NCI-H774 (cell line): ENCODE measurements around the gene ITGA2B.
A peak's percentile ranks its signal among the peaks of the same experiment; 100 is the strongest.
"Not testable (repeated sequence)": the region's sequence is repeated elsewhere in the genome, so short reads cannot be mapped to it uniquely, and the experiment has no call there.

Experiments
- DNase-seq: peaks from one replicate; lab custom pipeline; 2025; lab: John Stamatoyannopoulos, UW

The ITGA2B gene

GRCh38 chr17:44390250-44390870 is 911 bp upstream of the ITGA2B start:
- no peak for DNase-seq

DNA sequence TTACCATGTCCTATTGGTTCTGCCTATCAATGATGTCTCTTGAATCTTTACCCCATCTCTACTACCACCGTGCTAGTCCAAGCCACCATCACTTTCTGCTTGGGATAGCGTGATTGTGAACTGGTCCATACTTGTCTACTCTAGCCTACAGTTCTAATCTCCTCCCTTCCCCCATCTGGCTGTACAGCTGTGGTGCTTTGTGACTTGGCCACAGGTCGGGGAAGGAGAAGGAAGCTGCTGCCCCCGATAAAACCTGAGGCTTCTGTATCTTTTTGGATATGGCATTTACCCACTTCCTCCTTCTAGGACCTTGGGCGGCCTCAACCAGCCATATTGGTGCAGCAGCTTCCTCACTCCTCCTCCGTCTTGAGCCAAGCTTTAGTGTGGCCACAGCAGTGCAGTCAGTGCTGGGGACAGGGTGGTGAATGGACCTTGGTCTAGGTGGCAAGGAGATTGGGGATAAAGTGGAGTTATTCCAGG is 314 bp upstream of the ITGA2B start:
- no peak for DNase-seq

- DNase-seq: no peak
Observed at GRCh38 chr17:44387804-44388203, 1.6 kb downstream of the ITGA2B start.

GRCh38 chr17:44386182-44386525 is 3.3 kb downstream of the ITGA2B start:
- DNase-seq: no peak

DNA sequence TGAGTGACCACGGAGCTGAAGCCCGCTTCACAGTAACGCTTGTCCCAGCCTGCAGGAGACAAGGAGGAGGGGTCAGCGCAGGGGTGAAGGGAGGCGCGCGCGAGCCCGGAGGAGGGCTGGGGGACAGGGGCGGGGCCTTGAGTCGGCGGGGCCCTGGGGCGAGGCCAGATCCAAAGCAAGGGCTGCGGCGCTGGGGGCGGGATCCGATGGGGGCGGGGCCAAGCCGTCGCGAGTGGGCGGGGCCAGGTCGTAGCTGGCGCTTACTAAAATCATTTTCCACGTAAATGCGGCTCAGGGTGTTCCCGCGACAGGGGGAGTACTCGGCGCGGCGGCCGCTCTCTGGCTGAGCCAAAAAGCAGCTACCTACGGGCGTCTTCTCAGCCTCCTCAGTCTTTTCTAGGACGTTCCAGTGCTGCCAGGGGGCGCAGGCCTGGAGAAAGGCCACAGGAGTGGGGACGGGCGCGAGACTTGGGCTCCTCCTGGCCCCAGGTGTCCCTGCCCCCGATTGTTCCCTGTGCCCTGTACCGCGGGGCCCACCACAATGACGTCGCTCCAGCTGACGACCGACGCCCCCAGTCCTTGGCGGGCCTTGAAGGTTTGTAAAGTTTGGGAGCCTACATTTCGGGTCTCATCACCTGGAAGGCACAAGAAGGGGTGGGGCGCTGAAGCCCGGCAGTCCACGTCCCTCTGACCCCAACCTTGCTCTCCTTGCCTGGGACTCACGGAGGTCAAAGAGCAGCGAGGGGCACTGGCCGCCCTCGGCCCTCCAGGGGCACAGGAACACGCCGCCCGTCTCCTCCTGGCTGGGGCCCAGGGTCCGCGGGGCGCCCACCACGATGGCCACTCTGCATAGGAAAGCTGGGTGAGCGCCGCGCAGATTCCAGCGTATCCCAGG is 3.9 kb downstream of the ITGA2B start:
- peak; percentile 77 for DNase-seq

- DNase-seq: no peak
Observed at GRCh38 chr17:44384823-44385286, 4.6 kb downstream of the ITGA2B start.

- DNase-seq: no peak
Observed at GRCh38 chr17:44384281-44384822, 5.1 kb downstream of the ITGA2B start.

DNA sequence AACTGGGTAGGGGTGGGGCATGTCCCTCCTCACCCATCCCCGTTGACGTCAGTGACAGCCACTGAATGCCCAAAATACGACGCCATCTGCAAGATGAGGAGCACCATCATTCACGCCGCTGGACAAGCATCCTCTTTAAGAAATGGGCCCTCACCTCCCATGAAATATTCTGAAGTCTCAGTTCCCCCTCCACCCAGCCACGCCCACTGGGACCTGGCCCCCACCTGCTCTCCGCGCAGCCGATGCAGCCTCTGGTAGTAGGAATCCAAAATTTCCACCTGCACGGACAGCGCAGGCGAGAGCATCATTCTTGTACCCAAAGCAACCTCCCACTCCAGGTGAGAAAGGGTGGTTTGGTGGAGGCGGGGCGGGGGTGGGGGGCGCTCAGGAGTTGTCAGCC is 5.6 kb downstream of the ITGA2B start:
- DNase-seq: no peak

- no peak for DNase-seq
Observed at GRCh38 chr17:44383363-44383762, 6.1 kb downstream of the ITGA2B start.

GRCh38 chr17:44382917-44383316 is 6.5 kb downstream of the ITGA2B start:
- DNase-seq: no peak

- DNase-seq: no peak
Observed at GRCh38 chr17:44381810-44382305, 7.6 kb downstream of the ITGA2B start.

DNA sequence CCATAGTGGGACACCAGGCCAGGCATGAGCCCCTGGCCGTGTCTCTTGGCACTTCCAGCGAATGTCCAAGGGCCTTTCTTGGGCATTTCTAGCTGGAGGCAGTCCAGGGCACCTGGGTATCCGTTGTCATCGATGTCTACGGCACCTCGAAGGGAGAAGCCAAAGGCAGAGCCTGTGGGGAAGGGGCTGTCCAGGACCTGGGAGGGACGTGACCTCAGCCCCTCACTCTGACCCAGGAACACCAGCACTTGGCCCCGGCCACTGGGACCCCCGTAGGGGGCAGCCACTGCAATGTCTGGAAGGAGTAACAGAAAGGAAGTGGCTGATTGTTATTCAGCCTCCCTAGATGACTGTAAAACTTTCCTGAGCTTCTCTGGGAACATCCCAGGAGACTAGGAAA is 8.7 kb downstream of the ITGA2B start:
- no peak for DNase-seq

DNA sequence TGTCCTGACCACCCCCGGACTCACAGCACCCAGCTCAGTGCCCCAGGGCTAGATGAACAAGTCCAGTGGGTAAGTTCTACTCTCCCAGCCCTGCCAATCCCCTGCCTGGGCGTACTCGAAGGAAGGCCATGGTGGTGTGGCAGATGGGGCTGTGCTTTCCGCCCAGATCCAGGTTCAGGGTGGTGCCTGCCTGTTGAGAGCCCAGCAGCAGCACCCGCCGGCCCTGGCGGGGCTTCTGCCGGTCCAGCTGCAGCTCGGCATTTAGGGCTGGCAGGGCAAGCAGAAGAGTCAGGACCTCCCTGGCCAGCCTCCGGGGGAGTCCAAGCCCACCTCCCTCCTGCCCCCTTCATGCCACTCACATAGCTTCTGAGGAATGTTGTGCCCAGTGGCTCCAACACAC is 9.6 kb downstream of the ITGA2B start:
- no peak for DNase-seq

GRCh38 chr17:44378171-44378705 is 11.2 kb downstream of the ITGA2B start:
- DNase-seq: no peak

- no peak for DNase-seq
Observed at GRCh38 chr17:44376779-44377178, 12.7 kb downstream of the ITGA2B start.

- DNase-seq: no peak
Observed at GRCh38 chr17:44376124-44376523, 13.3 kb downstream of the ITGA2B start.

DNA sequence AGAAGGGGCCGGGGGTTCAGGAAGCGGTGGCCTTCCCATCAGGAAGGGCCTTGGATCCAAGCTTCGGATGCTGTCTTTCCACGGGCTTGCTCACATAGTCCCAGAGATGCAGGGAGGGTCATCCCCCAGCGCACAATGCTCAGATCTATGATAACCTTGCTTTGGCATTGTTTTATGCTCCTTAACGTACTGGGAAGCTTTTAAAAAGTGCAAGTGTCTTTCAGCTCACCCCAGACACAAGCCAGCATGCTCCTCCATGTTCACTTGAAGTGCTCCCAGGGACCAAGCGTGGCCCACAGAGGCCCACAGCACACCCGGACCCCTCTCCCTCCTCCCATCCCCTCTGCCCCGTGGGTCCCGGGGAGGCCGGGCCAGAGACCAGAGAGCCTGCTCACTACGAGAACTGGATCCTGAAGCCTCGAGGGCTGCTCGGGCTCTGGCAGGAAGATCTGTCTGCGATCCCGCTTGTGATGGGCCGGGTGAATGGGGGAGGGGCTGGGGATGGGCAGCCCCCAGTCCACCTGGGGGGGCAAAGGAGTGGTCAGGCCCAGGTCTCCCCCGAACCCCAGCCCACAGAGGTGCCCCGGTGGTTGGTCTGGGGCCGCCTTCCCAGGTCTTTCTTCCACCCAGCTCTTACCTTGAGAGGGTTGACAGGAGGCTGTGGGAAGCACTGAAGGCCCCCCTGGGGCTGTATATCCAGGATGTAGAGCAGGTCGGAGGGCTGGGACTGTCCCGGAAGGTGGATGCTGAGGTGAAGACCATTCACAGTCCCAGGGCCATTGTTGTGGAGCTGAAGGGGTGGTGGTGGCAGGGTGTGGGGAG is 14.0 kb downstream of the ITGA2B start:
- no peak for DNase-seq

- peak; percentile 26 for DNase-seq
Observed at GRCh38 chr17:44374306-44375195, 14.9 kb downstream of the ITGA2B start.

DNA sequence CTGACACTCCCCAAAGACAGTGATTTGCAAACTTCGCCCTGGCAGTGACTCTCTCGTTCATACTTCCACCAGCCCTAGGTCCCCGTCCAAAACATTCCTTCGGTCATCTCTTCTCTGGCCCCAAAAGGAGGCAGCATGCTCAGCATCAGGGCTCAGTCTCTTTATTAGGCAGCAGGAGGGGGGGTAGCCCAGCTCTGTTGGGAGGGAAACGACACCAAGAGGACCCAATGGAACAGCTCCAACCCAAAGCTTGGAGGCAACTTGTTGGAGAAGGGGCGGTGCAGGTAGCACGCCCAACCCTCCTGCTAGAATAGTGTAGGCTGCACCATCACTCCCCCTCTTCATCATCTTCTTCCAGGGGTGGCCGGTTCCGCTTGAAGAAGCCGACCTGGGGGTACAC is 17.4 kb downstream of the ITGA2B start:
- no peak for DNase-seq

GRCh38 chr17:44369414-44370023 is 19.9 kb downstream of the ITGA2B start:
- DNase-seq: not testable (repeated sequence)
